B cell (primary cell): ENCODE results near the gene PPP5C. TPM values are rescaled to one million over a fixed set of nuclear protein-coding genes. Genes with fewer than 3 reads are reported as not detected.
"Not testable (repeated sequence)": the region's sequence is repeated elsewhere in the genome, so short reads cannot be mapped to it uniquely, and the experiment has no call there.

Experiments used
- ATAC-seq: fragments of 200-7000 bp; cut with Tn5 transposase; one replicate; pipeline ENCODE4 v1.10.0; 2021; ENCODE audit warnings: low read depth, mild to moderate bottlenecking, moderate number of reproducible peaks, moderate library complexity
- CTCF ChIA-PET: fragments of 350-600 bp; sonication (Branson Sonifier 250); formaldehyde crosslinking; loops from one replicate; lab custom pipeline; 2021; ENCODE audit warnings: antibody characterized with exemption, inconsistent platforms; lab: Charles Lee
- POLR2A ChIA-PET: fragments of 350-600 bp; sonication (Branson Sonifier 250); formaldehyde crosslinking; loops from one replicate; lab custom pipeline; 2021; ENCODE audit warnings: antibody characterized with exemption; lab: Charles Lee
- DNase-seq: peaks from one replicate; pipeline ENCODE4 v3.0.0; 2013
- H2AFZ ChIP-seq: 2 replicates; pipeline ENCODE4 v1.6.1; 2012; ENCODE audit warnings: mild to moderate bottlenecking, low read depth, low read length; ENCODE audit not compliant: insufficient read depth, poor library complexity, severe bottlenecking
- H3K27ac ChIP-seq, 2 donors: 1 replicate in 1 of 2; 2 replicates in 1 of 2; pipeline ENCODE4 v1.5.1; 2012 to 2013; ENCODE audit warnings: low read length in 2 of 2, mild to moderate bottlenecking in 2 of 2, moderate library complexity in 1 of 2
- H3K27me3 ChIP-seq, 4 experiments: fragments of 200-600 bp in 1 of 4; sonication (generic) in 1 of 4; replicated peaks in 1 of 4; 1 replicate in 2 of 4; 2 replicates in 2 of 4; pipeline versions ENCODE4 v1.6.1 to v1.7.0; 2013 to 2016; ENCODE audit warnings: low read length in 3 of 4, mild to moderate bottlenecking in 2 of 4, mixed read lengths in 1 of 4, moderate library complexity in 1 of 4; ENCODE audit not compliant: insufficient read depth in 4 of 4, control insufficient read depth in 3 of 4; ENCODE audit errors: control extremely low read depth in 1 of 4
- H3K36me3 ChIP-seq, 2 experiments: replicated peaks in 1 of 2; 1 replicate in 1 of 2; 2 replicates in 1 of 2; pipeline versions ENCODE4 v1.6.1 to v1.7.1; 2013; ENCODE audit warnings: low read length in 1 of 2; ENCODE audit not compliant: insufficient read depth in 2 of 2, control insufficient read depth in 1 of 2; ENCODE audit errors: control extremely low read depth in 1 of 2, extremely low read depth in 1 of 2
- H3K4me1 ChIP-seq, 2 donors: fragments of 200-600 bp in 1 of 2; sonication (generic) in 1 of 2; 1 replicate in 1 of 2; 2 replicates in 1 of 2; pipeline versions ENCODE4 v1.5.1 to v1.6.1; 2013 to 2017; ENCODE audit warnings: low read length in 2 of 2; ENCODE audit not compliant: control insufficient read depth in 2 of 2, insufficient read depth in 2 of 2
- H3K4me2 ChIP-seq: replicated peaks from 2 replicates; pipeline ENCODE3; 2012; ENCODE audit warnings: mild to moderate bottlenecking, low read depth, low read length; ENCODE audit not compliant: poor library complexity, severe bottlenecking
- H3K4me3 ChIP-seq, 5 experiments: fragments of 200-600 bp in 1 of 5; sonication (generic) in 1 of 5; 1 replicate in 3 of 5; 2 replicates in 2 of 5; pipeline versions ENCODE4 v1.5.1 to v1.7.0; 2011 to 2016; ENCODE audit warnings: low read length in 4 of 5, mild to moderate bottlenecking in 4 of 5, low read depth in 2 of 5, control low read depth in 1 of 5, moderate library complexity in 1 of 5; ENCODE audit not compliant: insufficient read depth in 1 of 5; ENCODE audit errors: control extremely low read depth in 1 of 5, extremely low read depth in 1 of 5
- H3K79me2 ChIP-seq: fragments of 200-600 bp; sonication (generic); one replicate; pipeline ENCODE4 v1.6.0; 2016; ENCODE audit warnings: low read length; ENCODE audit not compliant: control insufficient read depth, insufficient read depth
- H3K9ac ChIP-seq: fragments of 200-600 bp; sonication (generic); 2 replicates; pipeline ENCODE4 v1.6.1; 2017; ENCODE audit warnings: mild to moderate bottlenecking, low read length, moderate library complexity
- H3K9me3 ChIP-seq, 3 donors: one replicate each; pipeline versions ENCODE4 v1.6.1 to v1.7.1; 2013; ENCODE audit warnings: low read length in 2 of 3; ENCODE audit not compliant: control insufficient read depth in 2 of 3, insufficient read depth in 1 of 3; ENCODE audit errors: control extremely low read depth in 1 of 3
- H4K20me1 ChIP-seq: 2 replicates; pipeline ENCODE4 v1.6.0; 2012; ENCODE audit warnings: mild to moderate bottlenecking, low read length; ENCODE audit not compliant: insufficient read depth, control insufficient read depth, poor library complexity, severe bottlenecking
- H3K27ac Mint-ChIP-seq: one replicate; pipeline ENCODE4 v1.8.0; 2021; ENCODE audit warnings: mixed read lengths
- H3K27me3 Mint-ChIP-seq: one replicate; pipeline ENCODE4 v1.8.0; 2021; ENCODE audit warnings: mixed read lengths
- H3K4me1 Mint-ChIP-seq: one replicate; pipeline ENCODE4 v1.8.0; 2021; ENCODE audit warnings: mixed read lengths
- H3K4me3 Mint-ChIP-seq: one replicate; pipeline ENCODE4 v1.8.0; 2021; ENCODE audit warnings: mixed read lengths
- H3K9me3 Mint-ChIP-seq: one replicate; pipeline ENCODE4 v1.8.0; 2022; ENCODE audit warnings: mixed read lengths; ENCODE audit not compliant: insufficient read depth
- CTCF ChIP-seq: fragments of 200-600 bp; IDR thresholded peaks from one replicate; pipeline ENCODE4 v1.8.0; 2022; ENCODE audit warnings: antibody characterized with exemption, mild to moderate bottlenecking
- EZH2 ChIP-seq: IDR thresholded peaks from 2 replicates; pipeline ENCODE4 v1.6.1; 2012; ENCODE audit warnings: borderline replicate concordance, low read depth, mild to moderate bottlenecking, moderate library complexity, low read length; ENCODE audit not compliant: insufficient read depth, poor library complexity, severe bottlenecking
- WGBS: methylation state at CpG from one replicate; pipeline ENCODE4 v1.1.5; 2013; ENCODE audit warnings: missing lambda C conversion rate; ENCODE audit not compliant: insufficient coverage; 5-methylcytosine and 5-hydroxymethylcytosine counted together
- intact Hi-C: fragments of 100-400 bp; cut with micrococcal nuclease; formaldehyde crosslinking; loops from one replicate; pipeline ENCODE4 v1.10.0; 2022
- polyA plus RNA-seq: library from polyadenylated mRNA; depleted of rRNA; stranded (reverse); fragments of >200 nt; gene quantifications from 2 replicates; pipeline ENCODE4 v1.2.3, GENCODE V29; 2012
- total RNA-seq, 2 donors: library from RNA; stranded (reverse); fragments of 120-200 nt in 1 of 2; gene quantifications; 1 replicate in 1 of 2; 2 replicates in 1 of 2; pipeline versions ENCODE4 v1.2.3 to v1.2.4, GENCODE V29; 2013 to 2022

The PPP5C gene
- total and polyA plus RNA-seq, 2 donors (not counting 1 experiment from before 2014, with no cell fraction given), result 51.2 to 70.5 TPM

- H3K27me3 Mint-ChIP-seq, result peaks cover 27% of the 10 kb centered on the region
- ATAC-seq, POLR2A ChIA-PET, H3K27ac ChIP-seq, H4K20me1 ChIP-seq, H3K4me1 ChIP-seq, H3K4me3 Mint-ChIP-seq, H3K4me3 ChIP-seq, H2AFZ ChIP-seq, intact Hi-C loops, H3K9me3 ChIP-seq, H3K9me3 Mint-ChIP-seq, H3K27ac Mint-ChIP-seq, DNase-seq, H3K4me2 ChIP-seq, H3K79me2 ChIP-seq, H3K4me1 Mint-ChIP-seq, H3K36me3 ChIP-seq, H3K9ac ChIP-seq: not testable (repeated sequence)
- WGBS, result 94% methylated on average over 12 of the region's 14 CpGs
- peaks cover 0 to 25% (median 5%) of the 10 kb centered on the region in 4 experiments for H3K27me3 ChIP-seq
- CTCF ChIA-PET, result interaction anchor here (0.6 to 1.4 kb wide), 3 partner anchors 116 to 479 kb away, joined by 3 to 4 read pairs (median 4); no protein-coding TSS in a partner anchor
These were observed 51.1 kb downstream of the PPP5C start for GRCh38 chr19:46397801-46398479.

GRCh38 chr19:46402725-46403124 is 55.8 kb downstream of the PPP5C start:
- H3K9ac ChIP-seq, result no peak overlapping the region
- peaks cover 12% of the 10 kb centered on the region for H3K4me1 Mint-ChIP-seq
- no peak overlapping the region for H3K4me2 ChIP-seq
- peaks cover 56% of the 10 kb centered on the region for H3K27me3 Mint-ChIP-seq
- H3K4me3 ChIP-seq, result no peak overlapping the region
- WGBS, result 84% methylated on average over 8 of the region's 11 CpGs
- H3K79me2 ChIP-seq, result no peaks in the 10 kb centered on the region
- DNase-seq, result no peak
- no peak overlapping the region for H2AFZ ChIP-seq
- ATAC-seq, result no peak
- peaks cover 0 to 13% (median 0%) of the 10 kb centered on the region in 3 donors for H3K9me3 ChIP-seq
- peaks cover 16 to 18% of the 10 kb centered on the region in 2 donors for H3K4me1 ChIP-seq
- H4K20me1 ChIP-seq, result no peaks in the 10 kb centered on the region
- H3K9me3 Mint-ChIP-seq, result no peaks in the 10 kb centered on the region
- H3K27me3 ChIP-seq, result peaks cover 0 to 67% (median 17%) of the 10 kb centered on the region in 4 experiments
- H3K36me3 ChIP-seq, result no peaks in the 10 kb centered on the region
- H3K27ac Mint-ChIP-seq, result no peak overlapping the region
- H3K4me3 Mint-ChIP-seq, result peak overlapping the region; percentile 29
- intact Hi-C loops, result loop anchor here (2.0 kb wide), 1 partner anchor 110 kb away; no protein-coding TSS in a partner anchor
- ChIA-PET POLR2A (no interaction called here), CTCF (interaction anchor here (0.6 to 2.7 kb wide), 5 partner anchors 9 to 286 kb away, joined by 3 to 11 read pairs (median 3); no protein-coding TSS in a partner anchor)
- TF ChIP-seq CTCF (no peak), EZH2 (no peak)
- no peak overlapping the region for H3K27ac ChIP-seq
